HTERT RPE-1 (cell line): ENCODE data around the gene ALDH8A1.

ENCODE experiments used
- in situ Hi-C: fragments of 300-500 bp; cut with MboI; formaldehyde crosslinking; loops from 4 replicates; pipeline ENCODE4 v1.14.3; 2020; ENCODE audit warnings: low sequenced_read_pairs

Gene ALDH8A1

GRCh38 chr6:134954272-134955000, 4.5 kb upstream of the ALDH8A1 start:
- in situ Hi-C loops: no loop called here

GRCh38 chr6:134951494-134952263, 1.8 kb upstream of the ALDH8A1 start:
- in situ Hi-C loops: no loop called here

- in situ Hi-C loops: no loop called here
Measured at GRCh38 chr6:134950482-134950881, 581 bp upstream of the ALDH8A1 start.

- in situ Hi-C loops: no loop called here
Measured at GRCh38 chr6:134948691-134949090, 1.2 kb downstream of the ALDH8A1 start.

- in situ Hi-C loops: no loop called here
Measured at GRCh38 chr6:134948142-134948541, 1.8 kb downstream of the ALDH8A1 start.

- in situ Hi-C loops: no loop called here
Measured at GRCh38 chr6:134945045-134945444, 4.9 kb downstream of the ALDH8A1 start.

GRCh38 chr6:134943522-134944111, 6.3 kb downstream of the ALDH8A1 start:
- in situ Hi-C loops: no loop called here

- in situ Hi-C loops: no loop called here
Measured at GRCh38 chr6:134938896-134939295, 11.0 kb downstream of the ALDH8A1 start.

- in situ Hi-C loops: no loop called here
Measured at GRCh38 chr6:134937426-134937825, 12.5 kb downstream of the ALDH8A1 start.

- in situ Hi-C loops: no loop called here
Measured at GRCh38 chr6:134936931-134937330, 13.0 kb downstream of the ALDH8A1 start.

- in situ Hi-C loops: no loop called here
Measured at GRCh38 chr6:134936476-134936875, 13.4 kb downstream of the ALDH8A1 start.

- in situ Hi-C loops: no loop called here
Measured at GRCh38 chr6:134934793-134935485, 15.0 kb downstream of the ALDH8A1 start.

GRCh38 chr6:134932535-134933470, 17.1 kb downstream of the ALDH8A1 start:
- in situ Hi-C loops: no loop called here

- in situ Hi-C loops: no loop called here
Measured at GRCh38 chr6:134932098-134932497, 17.8 kb downstream of the ALDH8A1 start.

GRCh38 chr6:134930463-134930862, 19.4 kb downstream of the ALDH8A1 start:
- in situ Hi-C loops: no loop called here

- in situ Hi-C loops: no loop called here
Measured at GRCh38 chr6:134928151-134928900, 21.6 kb downstream of the ALDH8A1 start.

GRCh38 chr6:134925800-134926199, 24.1 kb downstream of the ALDH8A1 start:
- in situ Hi-C loops: no loop called here

GRCh38 chr6:134921721-134922261, 28.1 kb downstream of the ALDH8A1 start:
- in situ Hi-C loops: no loop called here

GRCh38 chr6:134921276-134921675, 28.6 kb downstream of the ALDH8A1 start:
- in situ Hi-C loops: no loop called here
